Liver (tissue), 9 donors: ENCODE data around the gene KCNA5. TPM values are rescaled to one million over a fixed set of nuclear protein-coding genes. Genes with fewer than 3 reads are reported as not detected.

ENCODE experiments used
- DNase-seq: peaks from one replicate; pipeline ENCODE4 v3.0.0-alpha.2; 2017; ENCODE audit warnings: low spot score
- H3K27ac ChIP-seq, 2 donors: one replicate each; pipeline ENCODE4 v1.7.0; 2013; ENCODE audit warnings: inconsistent platforms in 2 of 2, low read length in 2 of 2, control low read depth in 1 of 2, low read depth in 1 of 2, mild to moderate bottlenecking in 1 of 2
- H3K27me3 ChIP-seq, 4 donors: one replicate each; pipeline versions ENCODE4 v1.6.1 to v1.7.0; 2013; ENCODE audit warnings: low read length in 3 of 4, inconsistent platforms in 1 of 4, mild to moderate bottlenecking in 1 of 4, moderate library complexity in 1 of 4; ENCODE audit not compliant: control insufficient read depth in 4 of 4, insufficient read depth in 4 of 4
- H3K36me3 ChIP-seq, 4 donors: one replicate each; pipeline versions ENCODE4 v1.6.1 to v1.7.0; 2013; ENCODE audit warnings: low read length in 3 of 4, mild to moderate bottlenecking in 3 of 4, low read depth in 1 of 4, moderate library complexity in 1 of 4; ENCODE audit not compliant: control insufficient read depth in 4 of 4, insufficient read depth in 3 of 4
- H3K4me1 ChIP-seq, 4 donors: one replicate each; pipeline versions ENCODE4 v1.6.1 to v1.7.0; 2013; ENCODE audit warnings: low read length in 3 of 4, mild to moderate bottlenecking in 3 of 4, moderate library complexity in 1 of 4; ENCODE audit not compliant: control insufficient read depth in 4 of 4, insufficient read depth in 4 of 4
- H3K4me3 ChIP-seq, 3 donors: one replicate each; pipeline versions ENCODE4 v1.6.1 to v1.7.0; 2013; ENCODE audit warnings: low read length in 3 of 3, control low read depth in 1 of 3, low read depth in 1 of 3, mild to moderate bottlenecking in 1 of 3
- H3K9ac ChIP-seq, 2 donors: one replicate each; pipeline ENCODE4 v1.7.0; 2013; ENCODE audit warnings: low read length in 2 of 2, mild to moderate bottlenecking in 2 of 2, moderate library complexity in 2 of 2, control low read depth in 1 of 2, low read depth in 1 of 2
- H3K9me3 ChIP-seq, 4 donors: one replicate each; pipeline versions ENCODE4 v1.6.1 to v1.7.0; 2013; ENCODE audit warnings: low read length in 3 of 4; ENCODE audit not compliant: control insufficient read depth in 4 of 4
- CTCF ChIP-seq: fragments of 150-350 bp; IDR thresholded peaks from 2 replicates; pipeline ENCODE4 v1.5.1; 2017; ENCODE audit warnings: improper control_type of control experiment, low read depth, low read length; ENCODE audit not compliant: missing input control
- EGR1 ChIP-seq, 2 donors: IDR thresholded peaks; 2 replicates each; pipeline ENCODE4 v1.6.1; 2016 to 2018; ENCODE audit warnings: antibody characterized with exemption in 2 of 2, low read depth in 2 of 2
- FOXA2 ChIP-seq: IDR thresholded peaks from 2 replicates; pipeline ENCODE4 v1.6.1; 2016; ENCODE audit warnings: antibody characterized with exemption
- GABPA ChIP-seq, 2 donors: IDR thresholded peaks in 1 of 2; conservative IDR thresholded peaks in 1 of 2; 2 replicates each; pipeline ENCODE4 v1.6.1; 2016; ENCODE audit warnings: antibody characterized with exemption in 2 of 2, mild to moderate bottlenecking in 1 of 2, moderate library complexity in 1 of 2
- HNF4A ChIP-seq, 2 donors: conservative IDR thresholded peaks; 2 replicates each; pipeline ENCODE4 v1.6.1; 2016; ENCODE audit warnings: antibody characterized with exemption in 2 of 2, mild to moderate bottlenecking in 2 of 2
- HNF4G ChIP-seq: IDR thresholded peaks from 2 replicates; pipeline ENCODE4 v1.6.1; 2016; ENCODE audit warnings: antibody characterized with exemption
- JUND ChIP-seq, 2 donors: IDR thresholded peaks; 2 replicates each; pipeline ENCODE4 v1.6.1; 2016; ENCODE audit warnings: antibody characterized with exemption in 2 of 2
- MAX ChIP-seq: IDR thresholded peaks from 2 replicates; pipeline ENCODE4 v1.6.1; 2016; ENCODE audit warnings: antibody characterized with exemption
- NR2F2 ChIP-seq: IDR thresholded peaks from 2 replicates; pipeline ENCODE4 v1.6.1; 2016; ENCODE audit warnings: antibody characterized with exemption
- RAD21 ChIP-seq, 2 donors: IDR thresholded peaks; 2 replicates each; pipeline ENCODE4 v1.6.1; 2016; ENCODE audit warnings: antibody characterized with exemption in 2 of 2, mild to moderate bottlenecking in 2 of 2
- REST ChIP-seq: IDR thresholded peaks from 2 replicates; pipeline ENCODE4 v1.6.1; 2016; ENCODE audit warnings: antibody characterized with exemption, mild to moderate bottlenecking
- SP1 ChIP-seq: IDR thresholded peaks from 2 replicates; pipeline ENCODE4 v1.6.1; 2018; ENCODE audit warnings: antibody characterized with exemption, mild to moderate bottlenecking
- TAF1 ChIP-seq: conservative IDR thresholded peaks from 2 replicates; pipeline ENCODE4 v1.6.1; 2016; ENCODE audit warnings: antibody characterized with exemption, mild to moderate bottlenecking
- ZBTB33 ChIP-seq: IDR thresholded peaks from 2 replicates; pipeline ENCODE4 v1.6.1; 2016; ENCODE audit warnings: antibody characterized with exemption
- WGBS: extraction: QIAGEN DNeasy Blood & Tissue Kit; methylation state at CpG from one replicate; pipeline ENCODE4 v1.1.7; 2013; 5-methylcytosine and 5-hydroxymethylcytosine counted together
- polyA plus RNA-seq, 2 donors: library from polyadenylated mRNA; stranded (reverse) in 1 of 2; unstranded in 1 of 2; fragments of 200-250 nt in 1 of 2; fragments of >200 nt in 1 of 2; fragmentation: Nextera tagmentation in 1 of 2; extraction: Ambion mirVana in 1 of 2; gene quantifications; one replicate each; pipeline versions ENCODE4 v1.2.1 to v1.2.3, GENCODE V29; 2013 to 2015
- total RNA-seq, 2 donors: library from RNA; depleted of rRNA; stranded (reverse); fragments of >200 nt; gene quantifications; one replicate each; pipeline ENCODE4 v1.2.3, GENCODE V29; 2014
- donor health status: healthy.
- donor health status: healthy.
- donor health status: healthy.
- donor health status: healthy.
- donor health status: healthy.

Gene KCNA5
- total and polyA plus RNA-seq, 4 donors, result 0.09 to 0.42 (median 0.12) TPM; not detected in 1

GRCh38 chr12:5015711-5016492, 27.8 kb upstream of the KCNA5 start:
- no peak for DNase-seq
- Histone ChIP-seq H3K27me3 (no peaks in the 10 kb centered on the region), H3K9me3 (no peaks in the 10 kb centered on the region), H3K27ac (no peak overlapping the region), H3K4me1 (no peaks in the 10 kb centered on the region), H3K36me3 (no peaks in the 10 kb centered on the region), H3K9ac (no peak overlapping the region), H3K4me3 (no peak overlapping the region)
- 84% methylated on average over 12 of the region's 12 CpGs for WGBS
- TF ChIP-seq SP1 (no peak), HNF4G (no peak), ZBTB33 (no peak), TAF1 (no peak), CTCF (no peak), EGR1 (IDR thresholded peaks at IDR 0.05; ENCODE audit: low read depth in 2 of 2) (no peak)

GRCh38 chr12:5016526-5016925, 27.2 kb upstream of the KCNA5 start:
- no peaks in the 10 kb centered on the region for H3K36me3 ChIP-seq
- no peak overlapping the region for H3K4me3 ChIP-seq
- WGBS, result 82% methylated on average over 5 of the region's 5 CpGs
- no peaks in the 10 kb centered on the region for H3K4me1 ChIP-seq
- TF ChIP-seq NR2F2 (no peak), HNF4G (no peak), MAX (no peak), ZBTB33 (no peak), JUND (IDR thresholded peaks at IDR 0.05) (no peak), CTCF (no peak), FOXA2 (no peak), REST (no peak), SP1 (no peak), TAF1 (no peak), GABPA (IDR thresholded peaks at IDR 0.05 in 1 of 2, conservative IDR thresholded peaks at IDR 0.05 in 1 of 2) (no peak), EGR1 (IDR thresholded peaks at IDR 0.05; ENCODE audit: low read depth in 2 of 2) (no peak), RAD21 (IDR thresholded peaks at IDR 0.05) (no peak), HNF4A (conservative IDR thresholded peaks at IDR 0.05) (no peak)
- no peaks in the 10 kb centered on the region for H3K27me3 ChIP-seq
- no peaks in the 10 kb centered on the region for H3K9me3 ChIP-seq
- H3K9ac ChIP-seq, result no peak overlapping the region
- DNase-seq, result no peak
- H3K27ac ChIP-seq, result no peak overlapping the region
